Measurements from ENCODE around the gene TPH2.

DNA sequence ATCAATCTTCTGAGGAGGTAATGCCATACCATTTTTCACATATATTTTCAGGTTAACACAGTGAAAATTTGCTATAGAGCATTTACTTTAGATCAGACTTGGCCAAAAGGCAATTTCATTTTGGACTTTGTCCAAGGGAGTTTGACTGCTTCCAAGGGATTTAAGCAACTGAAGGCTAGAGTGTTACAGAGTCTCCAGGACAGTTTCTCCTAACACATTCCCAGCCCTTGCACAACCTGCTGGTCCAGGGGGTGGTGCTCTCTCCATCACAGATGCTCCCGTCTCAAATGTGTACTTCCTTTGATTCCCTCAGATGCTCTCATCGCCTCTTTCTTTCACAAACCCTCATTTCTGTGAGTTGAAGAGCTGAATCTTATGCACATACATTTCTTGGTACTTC is 143.1 kb downstream of the TPH2 start:
- TF ChIP-seq, protein P1, sequence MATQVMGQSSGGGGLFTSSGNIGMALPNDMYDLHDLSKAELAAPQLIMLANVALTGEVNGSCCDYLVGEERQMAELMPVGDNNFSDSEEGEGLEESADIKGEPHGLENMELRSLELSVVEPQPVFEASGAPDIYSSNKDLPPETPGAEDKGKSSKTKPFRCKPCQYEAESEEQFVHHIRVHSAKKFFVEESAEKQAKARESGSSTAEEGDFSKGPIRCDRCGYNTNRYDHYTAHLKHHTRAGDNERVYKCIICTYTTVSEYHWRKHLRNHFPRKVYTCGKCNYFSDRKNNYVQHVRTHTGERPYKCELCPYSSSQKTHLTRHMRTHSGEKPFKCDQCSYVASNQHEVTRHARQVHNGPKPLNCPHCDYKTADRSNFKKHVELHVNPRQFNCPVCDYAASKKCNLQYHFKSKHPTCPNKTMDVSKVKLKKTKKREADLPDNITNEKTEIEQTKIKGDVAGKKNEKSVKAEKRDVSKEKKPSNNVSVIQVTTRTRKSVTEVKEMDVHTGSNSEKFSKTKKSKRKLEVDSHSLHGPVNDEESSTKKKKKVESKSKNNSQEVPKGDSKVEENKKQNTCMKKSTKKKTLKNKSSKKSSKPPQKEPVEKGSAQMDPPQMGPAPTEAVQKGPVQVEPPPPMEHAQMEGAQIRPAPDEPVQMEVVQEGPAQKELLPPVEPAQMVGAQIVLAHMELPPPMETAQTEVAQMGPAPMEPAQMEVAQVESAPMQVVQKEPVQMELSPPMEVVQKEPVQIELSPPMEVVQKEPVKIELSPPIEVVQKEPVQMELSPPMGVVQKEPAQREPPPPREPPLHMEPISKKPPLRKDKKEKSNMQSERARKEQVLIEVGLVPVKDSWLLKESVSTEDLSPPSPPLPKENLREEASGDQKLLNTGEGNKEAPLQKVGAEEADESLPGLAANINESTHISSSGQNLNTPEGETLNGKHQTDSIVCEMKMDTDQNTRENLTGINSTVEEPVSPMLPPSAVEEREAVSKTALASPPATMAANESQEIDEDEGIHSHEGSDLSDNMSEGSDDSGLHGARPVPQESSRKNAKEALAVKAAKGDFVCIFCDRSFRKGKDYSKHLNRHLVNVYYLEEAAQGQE (IDR thresholded peaks at IDR 0.05; ENCODE audit: insufficient read depth in 1 of 2, low read depth in 2 of 2, low read length in 2 of 2): no peak
- no peak for TF ChIP-seq POLR2AphosphoS5 (IDR thresholded peaks at IDR 0.05; ENCODE audit: low read depth, low read length)
- no peak for TF ChIP-seq SIN3A (IDR thresholded peaks at IDR 0.05; ENCODE audit: borderline replicate concordance, insufficient read depth, low read length)
- no peak for TF ChIP-seq TAF1 (IDR thresholded peaks at IDR 0.05; ENCODE audit: borderline replicate concordance, insufficient read depth, low read length)

All from PFSK-1 (cell line).